Measurements from ENCODE around the gene TMPRSS13. TPM values are rescaled to one million over a fixed set of nuclear protein-coding genes. Genes with fewer than 3 reads are reported as not detected.

The TMPRSS13 gene
- total and polyA plus RNA-seq, 2 donors = 1.5 to 3.5 TPM

- no peak for DNase-seq (ENCODE audit: low read depth in 6 of 9, low spot score in 9 of 9)
These were observed 36.6 kb downstream of the TMPRSS13 start for GRCh38 chr11:117892651-117893050.

DNA sequence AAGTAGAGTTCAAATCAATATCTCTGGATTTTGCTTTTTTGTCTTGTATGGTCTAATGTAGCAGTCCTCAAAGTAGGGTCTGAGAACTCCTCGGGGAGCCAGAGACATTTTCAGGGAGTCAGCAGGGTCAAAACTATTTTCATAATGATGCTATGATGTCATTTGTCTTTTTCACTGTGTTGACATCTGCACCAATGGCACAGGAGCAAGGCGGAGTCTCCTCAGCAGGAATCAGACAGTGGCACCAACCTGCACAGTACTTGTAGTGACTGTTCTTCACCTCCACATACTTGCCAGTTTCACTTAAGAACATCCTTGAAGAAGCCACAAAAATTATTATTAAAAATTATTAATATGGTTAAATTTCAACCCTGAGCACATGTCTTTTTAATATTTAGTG, 37.8 kb downstream of the TMPRSS13 start:
- 78% methylated on average over 2 of the region's 2 CpGs for WGBS
- no peak overlapping the region for H3K27ac ChIP-seq (ENCODE audit: low read depth in 1 of 2, low read length in 1 of 2)
- H3K9me3 ChIP-seq (ENCODE audit: control insufficient read depth in 2 of 2, insufficient read depth in 1 of 2, low read length in 1 of 2) = no peaks in the 10 kb centered on the region
- no peaks in the 10 kb centered on the region for H3K27me3 ChIP-seq (ENCODE audit: control insufficient read depth in 2 of 2, insufficient read depth in 1 of 2, low read length in 1 of 2)
- no peaks in the 10 kb centered on the region for H3K36me3 ChIP-seq (ENCODE audit: control insufficient read depth in 2 of 2, insufficient read depth in 2 of 2, low read length in 1 of 2)
- no peaks in the 10 kb centered on the region for H3K4me1 ChIP-seq (ENCODE audit: control insufficient read depth in 2 of 2, insufficient read depth in 2 of 2, low read length in 2 of 2)
- H3K4me3 ChIP-seq (ENCODE audit: low read length in 2 of 2) = no peak overlapping the region
- DNase-seq (ENCODE audit: low read depth in 6 of 9, low spot score in 9 of 9) = no peak

More at GRCh38 chr11:117892651-117893050, 36.6 kb downstream of the TMPRSS13 start:
- Histone ChIP-seq H3K27ac (ENCODE audit: low read depth in 1 of 2, low read length in 1 of 2) (no peak overlapping the region), H3K9me3 (ENCODE audit: control insufficient read depth in 2 of 2, insufficient read depth in 1 of 2, low read length in 1 of 2) (no peaks in the 10 kb centered on the region), H3K4me1 (ENCODE audit: control insufficient read depth in 2 of 2, insufficient read depth in 2 of 2, low read length in 2 of 2) (no peaks in the 10 kb centered on the region), H3K36me3 (ENCODE audit: control insufficient read depth in 2 of 2, insufficient read depth in 2 of 2, low read length in 1 of 2) (no peaks in the 10 kb centered on the region), H3K4me3 (ENCODE audit: low read length in 2 of 2) (no peak overlapping the region), H3K27me3 (ENCODE audit: control insufficient read depth in 2 of 2, insufficient read depth in 1 of 2, low read length in 1 of 2) (no peaks in the 10 kb centered on the region)
- 96% methylated on average over 3 of the region's 3 CpGs for WGBS

GRCh38 chr11:117888139-117888566, 41.0 kb downstream of the TMPRSS13 start:
- no peaks in the 10 kb centered on the region for H3K36me3 ChIP-seq (ENCODE audit: control insufficient read depth in 2 of 2, insufficient read depth in 2 of 2, low read length in 1 of 2)
- H3K27ac ChIP-seq (ENCODE audit: low read depth in 1 of 2, low read length in 1 of 2) = no peak overlapping the region
- no peaks in the 10 kb centered on the region for H3K9me3 ChIP-seq (ENCODE audit: control insufficient read depth in 2 of 2, insufficient read depth in 1 of 2, low read length in 1 of 2)
- no peak overlapping the region for H3K4me3 ChIP-seq (ENCODE audit: low read length in 2 of 2)
- 97% methylated on average over 8 of the region's 8 CpGs for WGBS
- no peak for DNase-seq (ENCODE audit: low read depth in 6 of 9, low spot score in 9 of 9)
- H3K4me1 ChIP-seq (ENCODE audit: control insufficient read depth in 2 of 2, insufficient read depth in 2 of 2, low read length in 2 of 2) = no peaks in the 10 kb centered on the region
- H3K27me3 ChIP-seq (ENCODE audit: control insufficient read depth in 2 of 2, insufficient read depth in 1 of 2, low read length in 1 of 2) = peaks cover 0 to under 1% of the 10 kb centered on the region in 2 donors

DNA sequence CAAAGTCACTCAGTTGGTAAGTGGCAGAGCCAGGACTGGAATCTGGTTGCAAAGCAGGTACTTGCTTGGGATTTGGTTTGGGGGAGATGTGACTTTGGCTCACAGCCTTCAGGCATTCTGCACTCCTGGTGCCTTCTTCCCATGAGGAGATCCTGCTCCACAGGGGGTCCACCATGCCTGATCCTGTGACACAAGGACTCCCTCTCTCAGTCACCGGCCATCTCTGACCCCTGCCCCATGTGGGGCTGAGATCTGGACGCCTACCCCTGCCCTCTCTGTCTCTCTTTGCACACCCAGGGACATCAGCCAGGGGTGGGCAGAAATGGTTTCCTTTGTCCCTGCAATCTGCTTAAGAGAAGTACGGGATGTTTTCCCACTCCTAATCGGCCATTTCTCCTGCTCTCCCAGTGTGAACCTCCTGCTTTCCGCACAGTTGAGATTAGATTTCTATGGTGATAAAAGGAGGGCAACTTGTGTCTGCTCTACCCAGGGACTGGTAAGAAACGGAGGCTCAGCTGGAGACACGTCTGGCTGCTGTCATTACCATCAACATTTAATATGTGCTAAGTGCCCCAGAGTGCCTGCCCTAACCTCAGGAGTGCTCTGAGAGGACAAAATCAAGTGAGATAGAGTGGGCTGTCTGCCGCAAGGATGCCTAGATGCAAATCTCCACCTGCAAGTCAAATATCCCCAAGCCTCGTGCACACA, 41.6 kb downstream of the TMPRSS13 start:
- Histone ChIP-seq H3K27me3 (ENCODE audit: control insufficient read depth in 2 of 2, insufficient read depth in 1 of 2, low read length in 1 of 2) (peaks cover 0 to 6% of the 10 kb centered on the region in 2 donors), H3K36me3 (ENCODE audit: control insufficient read depth in 2 of 2, insufficient read depth in 2 of 2, low read length in 1 of 2) (no peaks in the 10 kb centered on the region), H3K4me3 (ENCODE audit: low read length in 2 of 2) (no peak overlapping the region), H3K27ac (ENCODE audit: low read depth in 1 of 2, low read length in 1 of 2) (no peak overlapping the region), H3K9me3 (ENCODE audit: control insufficient read depth in 2 of 2, insufficient read depth in 1 of 2, low read length in 1 of 2) (no peaks in the 10 kb centered on the region), H3K4me1 (ENCODE audit: control insufficient read depth in 2 of 2, insufficient read depth in 2 of 2, low read length in 2 of 2) (peaks cover 0 to 2% of the 10 kb centered on the region in 2 donors)
- WGBS = 96% methylated on average over 9 of the region's 9 CpGs
- DNase-seq (ENCODE audit: low read depth in 6 of 9, low spot score in 9 of 9) = no peak

GRCh38 chr11:117885777-117886176, 43.4 kb downstream of the TMPRSS13 start:
- peaks cover 0 to 7% of the 10 kb centered on the region in 2 donors for H3K4me1 ChIP-seq (ENCODE audit: control insufficient read depth in 2 of 2, insufficient read depth in 2 of 2, low read length in 2 of 2)
- WGBS = 94% methylated on average over 11 of the region's 11 CpGs
- DNase-seq (ENCODE audit: low read depth in 6 of 9, low spot score in 9 of 9) = no peak
- H3K4me3 ChIP-seq (ENCODE audit: low read length in 2 of 2) = no peak overlapping the region
- H3K9me3 ChIP-seq (ENCODE audit: control insufficient read depth in 2 of 2, insufficient read depth in 1 of 2, low read length in 1 of 2) = no peaks in the 10 kb centered on the region
- H3K27ac ChIP-seq (ENCODE audit: low read depth in 1 of 2, low read length in 1 of 2) = peak overlapping the region in 1 of 2 donors; percentile 32
- H3K36me3 ChIP-seq (ENCODE audit: control insufficient read depth in 2 of 2, insufficient read depth in 2 of 2, low read length in 1 of 2) = no peaks in the 10 kb centered on the region
- peaks cover 0 to 13% of the 10 kb centered on the region in 2 donors for H3K27me3 ChIP-seq (ENCODE audit: control insufficient read depth in 2 of 2, insufficient read depth in 1 of 2, low read length in 1 of 2)

GRCh38 chr11:117884994-117885393, 44.2 kb downstream of the TMPRSS13 start:
- no peaks in the 10 kb centered on the region for H3K9me3 ChIP-seq (ENCODE audit: control insufficient read depth in 2 of 2, insufficient read depth in 1 of 2, low read length in 1 of 2)
- H3K27me3 ChIP-seq (ENCODE audit: control insufficient read depth in 2 of 2, insufficient read depth in 1 of 2, low read length in 1 of 2) = peaks cover 0 to 15% of the 10 kb centered on the region in 2 donors
- H3K36me3 ChIP-seq (ENCODE audit: control insufficient read depth in 2 of 2, insufficient read depth in 2 of 2, low read length in 1 of 2) = no peaks in the 10 kb centered on the region
- no peak overlapping the region for H3K27ac ChIP-seq (ENCODE audit: low read depth in 1 of 2, low read length in 1 of 2)
- no peak overlapping the region for H3K4me3 ChIP-seq (ENCODE audit: low read length in 2 of 2)
- 95% methylated on average over 7 of the region's 7 CpGs for WGBS
- H3K4me1 ChIP-seq (ENCODE audit: control insufficient read depth in 2 of 2, insufficient read depth in 2 of 2, low read length in 2 of 2) = peaks cover 0 to 7% of the 10 kb centered on the region in 2 donors
- no peak for DNase-seq (ENCODE audit: low read depth in 6 of 9, low spot score in 9 of 9)

GRCh38 chr11:117883063-117883462, 46.1 kb downstream of the TMPRSS13 start:
- Histone ChIP-seq H3K36me3 (ENCODE audit: control insufficient read depth in 2 of 2, insufficient read depth in 2 of 2, low read length in 1 of 2) (no peaks in the 10 kb centered on the region), H3K27ac (ENCODE audit: low read depth in 1 of 2, low read length in 1 of 2) (no peak overlapping the region), H3K9me3 (ENCODE audit: control insufficient read depth in 2 of 2, insufficient read depth in 1 of 2, low read length in 1 of 2) (no peaks in the 10 kb centered on the region), H3K4me3 (ENCODE audit: low read length in 2 of 2) (no peak overlapping the region), H3K27me3 (ENCODE audit: control insufficient read depth in 2 of 2, insufficient read depth in 1 of 2, low read length in 1 of 2) (peaks cover 0 to 34% of the 10 kb centered on the region in 2 donors), H3K4me1 (ENCODE audit: control insufficient read depth in 2 of 2, insufficient read depth in 2 of 2, low read length in 2 of 2) (peaks cover 0 to 7% of the 10 kb centered on the region in 2 donors)
- DNase-seq (ENCODE audit: low read depth in 6 of 9, low spot score in 9 of 9) = no peak
- WGBS = 94% methylated on average over 3 of the region's 3 CpGs

DNA sequence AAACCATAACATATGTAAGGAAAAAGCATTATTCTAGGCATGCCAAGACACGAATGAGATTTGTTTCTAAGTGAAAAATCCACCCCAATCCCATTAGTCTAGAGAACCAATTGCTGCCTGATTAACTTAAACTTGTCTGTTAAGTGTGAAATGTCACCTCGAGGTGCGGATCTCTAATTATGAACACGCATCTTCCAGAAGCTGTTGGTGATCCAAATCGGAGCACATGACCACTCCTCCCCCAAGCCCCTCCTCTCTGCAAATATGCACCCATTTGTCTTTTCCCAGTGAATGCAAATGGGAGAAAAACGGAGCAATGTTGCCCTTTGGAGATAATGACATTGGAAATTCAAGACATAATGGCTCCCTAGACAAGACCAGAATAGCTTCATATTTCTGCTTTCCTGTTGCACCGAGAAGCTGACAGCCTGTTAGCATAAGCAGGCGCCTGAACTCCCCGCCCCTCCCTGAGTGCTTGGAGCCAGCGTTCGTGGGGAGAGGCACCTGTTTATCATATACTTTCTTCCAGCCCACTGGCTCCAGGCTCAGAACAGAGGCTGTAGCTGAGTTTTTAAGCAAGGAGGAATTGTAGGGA, 46.8 kb downstream of the TMPRSS13 start:
- no peak overlapping the region for H3K27ac ChIP-seq (ENCODE audit: low read depth in 1 of 2, low read length in 1 of 2)
- H3K4me1 ChIP-seq (ENCODE audit: control insufficient read depth in 2 of 2, insufficient read depth in 2 of 2, low read length in 2 of 2) = peaks cover 0 to 7% of the 10 kb centered on the region in 2 donors
- no peaks in the 10 kb centered on the region for H3K36me3 ChIP-seq (ENCODE audit: control insufficient read depth in 2 of 2, insufficient read depth in 2 of 2, low read length in 1 of 2)
- H3K4me3 ChIP-seq (ENCODE audit: low read length in 2 of 2) = no peak overlapping the region
- DNase-seq (ENCODE audit: low read depth in 6 of 9, low spot score in 9 of 9) = peak in 1 of 9 donors; percentile 36
- WGBS = 59% methylated on average over 11 of the region's 11 CpGs
- no peaks in the 10 kb centered on the region for H3K9me3 ChIP-seq (ENCODE audit: control insufficient read depth in 2 of 2, insufficient read depth in 1 of 2, low read length in 1 of 2)
- peaks cover 5 to 41% of the 10 kb centered on the region in 2 donors for H3K27me3 ChIP-seq (ENCODE audit: control insufficient read depth in 2 of 2, insufficient read depth in 1 of 2, low read length in 1 of 2)

DNA sequence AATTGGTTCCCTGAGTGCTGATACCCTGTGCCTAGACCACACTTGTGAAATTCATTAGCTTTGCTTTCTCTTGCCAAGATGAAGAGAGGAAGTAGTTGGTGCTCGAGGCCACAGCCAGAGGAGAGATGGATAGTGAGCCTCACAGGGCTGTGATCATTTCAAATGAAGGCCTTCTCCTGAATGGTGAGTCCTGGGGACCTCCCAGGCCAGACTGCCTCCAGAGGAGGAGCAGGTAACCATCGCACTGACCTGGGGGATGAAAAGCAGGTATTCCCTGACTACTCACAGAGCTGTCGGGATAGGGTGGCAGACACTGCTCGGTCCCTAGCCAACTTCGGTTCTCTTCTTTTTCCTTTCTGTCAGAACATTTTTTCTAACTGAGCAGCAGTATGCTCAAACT, 48.0 kb downstream of the TMPRSS13 start:
- peaks cover 0 to 1% of the 10 kb centered on the region in 2 donors for H3K9me3 ChIP-seq (ENCODE audit: control insufficient read depth in 2 of 2, insufficient read depth in 1 of 2, low read length in 1 of 2)
- peaks cover 9 to 53% of the 10 kb centered on the region in 2 donors for H3K27me3 ChIP-seq (ENCODE audit: control insufficient read depth in 2 of 2, insufficient read depth in 1 of 2, low read length in 1 of 2)
- H3K4me1 ChIP-seq (ENCODE audit: control insufficient read depth in 2 of 2, insufficient read depth in 2 of 2, low read length in 2 of 2) = peaks cover under 1 to 12% of the 10 kb centered on the region in 2 donors
- no peak overlapping the region for H3K4me3 ChIP-seq (ENCODE audit: low read length in 2 of 2)
- DNase-seq (ENCODE audit: low read depth in 6 of 9, low spot score in 9 of 9) = no peak
- no peak overlapping the region for H3K27ac ChIP-seq (ENCODE audit: low read depth in 1 of 2, low read length in 1 of 2)
- H3K36me3 ChIP-seq (ENCODE audit: control insufficient read depth in 2 of 2, insufficient read depth in 2 of 2, low read length in 1 of 2) = no peaks in the 10 kb centered on the region
- WGBS = 89% methylated on average over 5 of the region's 5 CpGs

All from thymus (tissue), 11 donors.